K562 (cell line): ENCODE data around the gene COX7B. TPM values are rescaled to one million over a fixed set of nuclear protein-coding genes. Genes with fewer than 3 reads are reported as not detected.

Experiments
- ATAC-seq: fragments of 200-7000 bp; cut with Tn5 transposase; 3 replicates; pipeline ENCODE4 v1.9.1; 2020; ENCODE audit warnings: moderate library complexity
- BruUV-seq: library from RNA; stranded (reverse); fragments of 400-500 nt; replicated peaks from 2 replicates; lab custom pipeline; 2021; lab: Mats Ljungman, UMichigan
- CTCF ChIA-PET: fragments of 300-600 bp; formaldehyde crosslinking; extraction: SDS; loops from one replicate; lab custom pipeline; 2021; ENCODE audit warnings: low intra/inter-chr PET ratio; lab: Yijun Ruan, JAX
- POLR2A ChIA-PET: fragments of 300-600, 350-650 bp; sonication (Branson Sonifier 250); formaldehyde crosslinking; extraction: SDS; loops from one replicate; lab custom pipeline; 2021; ENCODE audit warnings: antibody characterized with exemption, inconsistent platforms; lab: Yijun Ruan, JAX
- DNase-seq, 4 experiments: peaks; one replicate each; pipeline versions ENCODE4 v3.0.0 to v3.0.0-alpha.2; 2011 to 2018; ENCODE audit warnings: low spot score in 3 of 4, mixed read lengths in 3 of 4; ENCODE audit errors: extremely low read depth in 1 of 4
- FAIRE-seq: peaks from 2 replicates; lab custom pipeline; 2011; peaks lifted over from hg19 to GRCh38; lab: Jason Lieb, UNC
- H2AFZ ChIP-seq: 2 replicates; pipeline ENCODE4 v1.6.0; 2011; ENCODE audit warnings: low read depth, low read length, control low read depth, inconsistent platforms
- H3K27ac ChIP-seq: fragments of 200-600 bp; 3 replicates; pipeline ENCODE4 v1.8.0; 2011; ENCODE audit warnings: low read depth, mild to moderate bottlenecking, control low read depth, inconsistent platforms, low read length, moderate library complexity, mixed read lengths; ENCODE audit errors: extremely low read depth
- H3K27me3 ChIP-seq, 2 experiments: fragments of 300-600 bp in 1 of 2; 2 replicates in 1 of 2; 3 replicates in 1 of 2; pipeline versions ENCODE4 v1.6.0 to v1.8.0; 2011; ENCODE audit warnings: inconsistent platforms in 2 of 2, low read length in 2 of 2, mild to moderate bottlenecking in 1 of 2, mixed read lengths in 1 of 2, moderate library complexity in 1 of 2; ENCODE audit not compliant: control insufficient read depth in 2 of 2, insufficient read depth in 2 of 2
- H3K36me3 ChIP-seq: fragments of 300-600 bp; 3 replicates; pipeline ENCODE4 v1.8.0; 2011; ENCODE audit warnings: mild to moderate bottlenecking, low read length, inconsistent platforms; ENCODE audit not compliant: control insufficient read depth, insufficient read depth
- H3K4me1 ChIP-seq, 2 experiments: fragments of 200-600 bp in 1 of 2; replicated peaks in 1 of 2; 2 replicates in 1 of 2; 3 replicates in 1 of 2; pipeline versions ENCODE4 v1.5.1 to v1.8.0; 2011; ENCODE audit warnings: inconsistent platforms in 2 of 2, low read length in 2 of 2, mild to moderate bottlenecking in 1 of 2, mixed read lengths in 1 of 2, moderate library complexity in 1 of 2; ENCODE audit not compliant: control insufficient read depth in 2 of 2, insufficient read depth in 2 of 2
- H3K4me2 ChIP-seq: 2 replicates; pipeline ENCODE4 v1.6.1; 2011; ENCODE audit warnings: low read length, control low read depth, inconsistent platforms, mixed read lengths; ENCODE audit not compliant: insufficient read depth
- H3K4me3 ChIP-seq: fragments of 200-600 bp; sonication (generic), shearing (Covaris generic); 2 replicates; pipeline ENCODE4 v1.5.1; 2016; ENCODE audit warnings: control low read depth, inconsistent platforms
- H3K79me2 ChIP-seq: fragments of 200-600 bp; 3 replicates; pipeline ENCODE4 v1.8.0; 2011; ENCODE audit warnings: low read length, inconsistent platforms; ENCODE audit not compliant: control insufficient read depth, insufficient read depth
- H3K9ac ChIP-seq, 2 experiments: 2 replicates each; pipeline versions ENCODE4 v1.6.0 to v1.6.1; 2011; ENCODE audit warnings: low read depth in 2 of 2, low read length in 2 of 2, control low read depth in 1 of 2, inconsistent platforms in 1 of 2, mild to moderate bottlenecking in 1 of 2, mixed read lengths in 1 of 2; ENCODE audit not compliant: insufficient read depth in 1 of 2
- H3K9me1 ChIP-seq: one replicate; pipeline ENCODE4 v1.6.0; 2011; ENCODE audit warnings: inconsistent platforms, mild to moderate bottlenecking, low read length, moderate library complexity; ENCODE audit not compliant: control insufficient read depth, insufficient read depth
- H3K9me3 ChIP-seq: replicated peaks from 2 replicates; pipeline ENCODE4 v1.5.1; 2011; ENCODE audit warnings: low read depth, low read length, inconsistent platforms; ENCODE audit not compliant: control insufficient read depth, insufficient read depth
- H4K20me1 ChIP-seq: replicated peaks from 2 replicates; pipeline ENCODE4 v1.6.1; 2011; ENCODE audit warnings: low read length, inconsistent platforms, mixed read lengths; ENCODE audit not compliant: control insufficient read depth, insufficient read depth
- ARHGAP35 ChIP-seq: fragments of 450-650 bp; IDR thresholded peaks from 2 replicates; pipeline ENCODE4 v1.6.1; 2018; ENCODE audit not compliant: partially characterized antibody
- HOMEZ ChIP-seq: fragments of 250-450 bp; sonication (Bioruptor Pico); IDR thresholded peaks from 2 replicates; pipeline ENCODE4 v1.4.0; 2020; ENCODE audit warnings: mild to moderate bottlenecking, moderate library complexity
- KLF16 ChIP-seq: IDR thresholded peaks from 2 replicates; pipeline ENCODE4 v1.6.1; 2016; ENCODE audit warnings: antibody characterized with exemption
- NFE2 ChIP-seq: IDR thresholded peaks from 2 replicates; pipeline ENCODE4 v1.6.1; 2014; ENCODE audit warnings: antibody characterized with exemption, low read depth
- PKNOX1 ChIP-seq: fragments of 450-650 bp; IDR thresholded peaks from 2 replicates; pipeline ENCODE4 v1.6.1; 2016
- in situ Hi-C: fragments of 300-500 bp; cut with MboI; formaldehyde crosslinking; loops from 4 replicates; pipeline ENCODE4 v1.15.0; 2018; ENCODE audit warnings: inconsistent platforms, mixed read lengths
- intact Hi-C: fragments of 100-400 bp; cut with micrococcal nuclease; formaldehyde crosslinking; loops from 2 replicates; pipeline ENCODE4 v1.14.2; 2022
- polyA plus RNA-seq, 8 experiments: library from polyadenylated mRNA; depleted of rRNA in 4 of 8; stranded (reverse) in 5 of 8; unstranded in 3 of 8; fragments of >200 nt; fragmentation: Nextera tagmentation in 2 of 8; fragmentation: Illumina TruSeq in 1 of 8; extraction: Ambion mirVana in 2 of 8; extraction: Trizol in 1 of 8; gene quantifications; 2 replicates each; pipeline versions ENCODE4 v1.2.1 to v1.2.3, GENCODE V29; 2011 to 2014; ENCODE audit warnings: inconsistent platforms in 1 of 8, missing spikeins in 1 of 8
- total RNA-seq, 7 experiments: library from RNA; depleted of rRNA in 6 of 7; stranded (reverse); fragments of >200 nt in 6 of 7; fragmentation: Illumina TruSeq in 2 of 7; extraction: Trizol in 2 of 7; gene quantifications; 2 replicates each; pipeline versions ENCODE4 v1.2.1 to v1.2.3, GENCODE V29; 2011 to 2021; ENCODE audit warnings: low replicate concordance in 1 of 7

Gene COX7B
- total and polyA plus RNA-seq, 9 of the 15 experiments (the other 6 are each of a cell fraction or from before 2014, with no cell fraction given) = 549 to 2,891 (median 1,307) TPM

- H3K27me3 ChIP-seq = no peaks in the 10 kb centered on the region
- H3K27ac ChIP-seq = 0 out of 3 replicates have a peak overlapping the region, but pooled peaks have one; percentile 40
- H4K20me1 ChIP-seq = no peaks in the 10 kb centered on the region
- no peaks in the 10 kb centered on the region for H3K9me3 ChIP-seq
- intact Hi-C loops (loop anchor here (2.0 kb wide), 1 partner anchor 19 kb away; no protein-coding TSS in a partner anchor), in situ Hi-C loops (no loop called here)
- DNase-seq = no peak
- ChIA-PET POLR2A (interaction anchor here (1.2 to 1.3 kb wide), 2 partner anchors 17 to 27 kb away, joined by 3 read pairs; no protein-coding TSS in a partner anchor), CTCF (no interaction called here)
- no peak for TF ChIP-seq ARHGAP35
- TF ChIP-seq NFE2 = no peak
- no peak for TF ChIP-seq PKNOX1
- TF ChIP-seq HOMEZ (CRISPR knock-in tag) = no peak
- no peak for TF ChIP-seq KLF16
- H3K79me2 ChIP-seq = peaks cover 81% of the 10 kb centered on the region
- H3K9ac ChIP-seq = no peak overlapping the region; a peak in 1 of 4 replicates
- H2AFZ ChIP-seq = no peak overlapping the region
- no peak overlapping the region for H3K4me2 ChIP-seq
- H3K9me1 ChIP-seq = no peaks in the 10 kb centered on the region
- BruUV-seq = no TSS peak
- H3K4me1 ChIP-seq = peaks cover 0 to 6% of the 10 kb centered on the region in 2 experiments; a peak in 2 of 5 replicates
- FAIRE-seq = no peak
- H3K36me3 ChIP-seq = peaks cover 3% of the 10 kb centered on the region; the same call in 1 of the 3 replicates
- H3K4me3 ChIP-seq = no peak overlapping the region
- no peak for ATAC-seq
Observed at GRCh38 chrX:77936299-77936698, 37.0 kb downstream of the COX7B start.
